ACC112 (cell line): ENCODE measurements around the gene PIGN.

ENCODE experiments used
- H2AFZ ChIP-seq: fragments of 200-600 bp; sonication (generic); one replicate; pipeline ENCODE4 v1.6.0; 2017; ENCODE audit warnings: antibody characterized with exemption, low read length; ENCODE audit not compliant: unreplicated experiment
- H3K27ac ChIP-seq: fragments of 200-600 bp; sonication (generic); 2 replicates; pipeline ENCODE4 v1.5.1; 2014; ENCODE audit warnings: low read depth, mild to moderate bottlenecking, antibody characterized with exemption, low read length, moderate library complexity
- H3K27me3 ChIP-seq: fragments of 200-600 bp; sonication (generic); 2 replicates; pipeline ENCODE4 v1.6.1; 2014; ENCODE audit warnings: mild to moderate bottlenecking, antibody characterized with exemption, low read length, moderate library complexity, mixed read lengths; ENCODE audit not compliant: insufficient read depth
- H3K36me3 ChIP-seq: fragments of 200-600 bp; sonication (generic); 2 replicates; pipeline ENCODE4 v1.6.1; 2016; ENCODE audit warnings: mild to moderate bottlenecking, antibody characterized with exemption, low read length, moderate library complexity, mixed read lengths; ENCODE audit not compliant: insufficient read depth
- H3K4me1 ChIP-seq: fragments of 200-600 bp; sonication (generic); one replicate; pipeline ENCODE4 v1.6.1; 2016; ENCODE audit warnings: low read length, mixed read lengths; ENCODE audit not compliant: insufficient read depth, unreplicated experiment, control insufficient read depth
- H3K4me3 ChIP-seq: fragments of 200-600 bp; sonication (generic); 2 replicates; pipeline ENCODE4 v1.5.1; 2014; ENCODE audit warnings: mild to moderate bottlenecking, low read depth, low read length
- H3K79me2 ChIP-seq: fragments of 200-600 bp; sonication (generic); one replicate; pipeline ENCODE4 v1.6.0; 2016; ENCODE audit warnings: low read length; ENCODE audit not compliant: control insufficient read depth, unreplicated experiment, insufficient read depth

PIGN gene

GRCh38 chr18:62152844-62153243, 34.0 kb downstream of the PIGN start:
- Histone ChIP-seq H3K27me3 (no peaks in the 10 kb centered on the region), H3K4me3 (no peak overlapping the region), H3K36me3 (peaks cover 4% of the 10 kb centered on the region; the same call in 1 of the 2 replicates), H3K79me2 (no peaks in the 10 kb centered on the region), H3K27ac (no peak overlapping the region), H3K4me1 (no peaks in the 10 kb centered on the region), H2AFZ (no peak overlapping the region)

- Histone ChIP-seq H3K79me2 (no peaks in the 10 kb centered on the region), H3K27ac (no peak overlapping the region), H3K27me3 (no peaks in the 10 kb centered on the region), H2AFZ (no peak overlapping the region), H3K4me3 (no peak overlapping the region), H3K4me1 (no peaks in the 10 kb centered on the region), H3K36me3 (peaks cover 4% of the 10 kb centered on the region; the same call in 1 of the 2 replicates)
Measured at GRCh38 chr18:62151068-62151771, 35.6 kb downstream of the PIGN start.

- Histone ChIP-seq H3K79me2 (no peaks in the 10 kb centered on the region), H3K4me1 (no peaks in the 10 kb centered on the region), H3K27me3 (no peaks in the 10 kb centered on the region), H3K36me3 (peaks cover 5% of the 10 kb centered on the region), H3K4me3 (no peak overlapping the region), H3K27ac (no peak overlapping the region), H2AFZ (no peak overlapping the region)
Measured at GRCh38 chr18:62144338-62144737, 42.5 kb downstream of the PIGN start.

- Histone ChIP-seq H3K36me3 (peaks cover 5% of the 10 kb centered on the region; the same call in 1 of the 2 replicates), H2AFZ (no peak overlapping the region), H3K4me1 (no peaks in the 10 kb centered on the region), H3K4me3 (no peak overlapping the region), H3K79me2 (no peaks in the 10 kb centered on the region), H3K27me3 (no peaks in the 10 kb centered on the region), H3K27ac (no peak overlapping the region)
Measured at GRCh38 chr18:62140259-62140658, 46.6 kb downstream of the PIGN start.

- Histone ChIP-seq H3K4me1 (no peaks in the 10 kb centered on the region), H3K4me3 (no peak overlapping the region), H3K27me3 (no peaks in the 10 kb centered on the region), H3K79me2 (no peaks in the 10 kb centered on the region), H3K36me3 (peaks cover 5% of the 10 kb centered on the region; the same call in 1 of the 2 replicates), H2AFZ (no peak overlapping the region), H3K27ac (no peak overlapping the region)
Measured at GRCh38 chr18:62138461-62139235, 48.2 kb downstream of the PIGN start.

- Histone ChIP-seq H2AFZ (no peak overlapping the region), H3K4me3 (no peak overlapping the region), H3K4me1 (peaks cover 6% of the 10 kb centered on the region), H3K36me3 (no peaks in the 10 kb centered on the region), H3K79me2 (no peaks in the 10 kb centered on the region), H3K27ac (no peak overlapping the region), H3K27me3 (no peaks in the 10 kb centered on the region)
Measured at GRCh38 chr18:62131301-62131909, 55.5 kb downstream of the PIGN start.

- H3K27ac ChIP-seq: no peak overlapping the region
- H3K4me3 ChIP-seq: no peak overlapping the region
- H3K79me2 ChIP-seq: no peaks in the 10 kb centered on the region
- H2AFZ ChIP-seq: no peak overlapping the region
- H3K36me3 ChIP-seq: no peaks in the 10 kb centered on the region
- H3K4me1 ChIP-seq: peaks cover 6% of the 10 kb centered on the region
- H3K27me3 ChIP-seq: no peaks in the 10 kb centered on the region
Measured at GRCh38 chr18:62128157-62128556, 58.7 kb downstream of the PIGN start.

GRCh38 chr18:62126737-62127136, 60.1 kb downstream of the PIGN start:
- peaks cover 6% of the 10 kb centered on the region for H3K4me1 ChIP-seq
- no peak overlapping the region for H3K27ac ChIP-seq
- no peaks in the 10 kb centered on the region for H3K79me2 ChIP-seq
- H3K4me3 ChIP-seq: no peak overlapping the region
- no peaks in the 10 kb centered on the region for H3K36me3 ChIP-seq
- H3K27me3 ChIP-seq: no peaks in the 10 kb centered on the region
- H2AFZ ChIP-seq: no peak overlapping the region

- Histone ChIP-seq H3K27ac (no peak overlapping the region), H3K36me3 (no peaks in the 10 kb centered on the region), H2AFZ (no peak overlapping the region), H3K27me3 (no peaks in the 10 kb centered on the region), H3K79me2 (no peaks in the 10 kb centered on the region), H3K4me3 (no peak overlapping the region), H3K4me1 (peaks cover 6% of the 10 kb centered on the region)
Measured at GRCh38 chr18:62125702-62126101, 61.2 kb downstream of the PIGN start.

GRCh38 chr18:62122330-62122729, 64.5 kb downstream of the PIGN start:
- H3K79me2 ChIP-seq: no peaks in the 10 kb centered on the region
- no peaks in the 10 kb centered on the region for H3K27me3 ChIP-seq
- no peak overlapping the region for H2AFZ ChIP-seq
- H3K36me3 ChIP-seq: peaks cover 4% of the 10 kb centered on the region; the same call in 1 of the 2 replicates
- H3K4me1 ChIP-seq: peaks cover 5% of the 10 kb centered on the region
- H3K27ac ChIP-seq: no peak overlapping the region
- no peak overlapping the region for H3K4me3 ChIP-seq
